Measurements from ENCODE around the gene RTCA.
"Not testable (repeated sequence)": the region's sequence is repeated elsewhere in the genome, so short reads cannot be mapped to it uniquely, and the experiment has no call there.

Gene RTCA

GRCh38 chr1:100279358-100279923 is 13.4 kb downstream of the RTCA start:
- no peak for TF ChIP-seq CTCF (conservative IDR thresholded peaks at IDR 0.05; ENCODE audit: low read depth, low read length)
- DNase-seq (ENCODE audit: low read depth): no peak
- H3K4me3 ChIP-seq (ENCODE audit: low read depth, low read length): no peak overlapping the region

GRCh38 chr1:100279954-100280682 is 14.1 kb downstream of the RTCA start:
- TF ChIP-seq CTCF (conservative IDR thresholded peaks at IDR 0.05; ENCODE audit: low read depth, low read length): no peak
- no peak for DNase-seq (ENCODE audit: low read depth)
- H3K4me3 ChIP-seq (ENCODE audit: low read depth, low read length): no peak overlapping the region

GRCh38 chr1:100284591-100284990 is 18.6 kb downstream of the RTCA start:
- TF ChIP-seq CTCF (conservative IDR thresholded peaks at IDR 0.05; ENCODE audit: low read depth, low read length): no peak
- no peak overlapping the region for H3K4me3 ChIP-seq (ENCODE audit: low read depth, low read length)
- DNase-seq (ENCODE audit: low read depth): no peak

- DNase-seq (ENCODE audit: low read depth): no peak
- TF ChIP-seq CTCF (conservative IDR thresholded peaks at IDR 0.05; ENCODE audit: low read depth, low read length): no peak
- no peak overlapping the region for H3K4me3 ChIP-seq (ENCODE audit: low read depth, low read length)
Measured at GRCh38 chr1:100287162-100287561, 21.1 kb downstream of the RTCA start.

GRCh38 chr1:100290291-100290690 is 24.3 kb downstream of the RTCA start:
- no peak overlapping the region for H3K4me3 ChIP-seq (ENCODE audit: low read depth, low read length)
- peak; percentile 19 for DNase-seq (ENCODE audit: low read depth)
- no peak for TF ChIP-seq CTCF (conservative IDR thresholded peaks at IDR 0.05; ENCODE audit: low read depth, low read length)

GRCh38 chr1:100292711-100293110 is 26.7 kb downstream of the RTCA start:
- H3K4me3 ChIP-seq (ENCODE audit: low read depth, low read length): no peak overlapping the region
- no peak for TF ChIP-seq CTCF (conservative IDR thresholded peaks at IDR 0.05; ENCODE audit: low read depth, low read length)
- peak; percentile 59 for DNase-seq (ENCODE audit: low read depth)

GRCh38 chr1:100296140-100296539 is 30.1 kb downstream of the RTCA start:
- no peak overlapping the region for H3K4me3 ChIP-seq (ENCODE audit: low read depth, low read length)
- no peak for DNase-seq (ENCODE audit: low read depth)
- no peak for TF ChIP-seq CTCF (conservative IDR thresholded peaks at IDR 0.05; ENCODE audit: low read depth, low read length)

GRCh38 chr1:100296997-100297396 is 31.0 kb downstream of the RTCA start:
- not testable (repeated sequence) for DNase-seq (ENCODE audit: low read depth); H3K4me3 ChIP-seq (ENCODE audit: low read depth, low read length)
